GM11168 (cell line): ENCODE data around the gene SLCO4C1.
"Not testable (repeated sequence)": the region's sequence is repeated elsewhere in the genome, so short reads cannot be mapped to it uniquely, and the experiment has no call there.

Source experiments
- in situ Hi-C: fragments of 300-500 bp; cut with MboI; formaldehyde crosslinking; loops from one replicate; pipeline ENCODE4 v1.12.0; 2022; ENCODE audit warnings: low sequenced_read_pairs; ENCODE audit not compliant: unreplicated experiment

SLCO4C1 gene, protein sequence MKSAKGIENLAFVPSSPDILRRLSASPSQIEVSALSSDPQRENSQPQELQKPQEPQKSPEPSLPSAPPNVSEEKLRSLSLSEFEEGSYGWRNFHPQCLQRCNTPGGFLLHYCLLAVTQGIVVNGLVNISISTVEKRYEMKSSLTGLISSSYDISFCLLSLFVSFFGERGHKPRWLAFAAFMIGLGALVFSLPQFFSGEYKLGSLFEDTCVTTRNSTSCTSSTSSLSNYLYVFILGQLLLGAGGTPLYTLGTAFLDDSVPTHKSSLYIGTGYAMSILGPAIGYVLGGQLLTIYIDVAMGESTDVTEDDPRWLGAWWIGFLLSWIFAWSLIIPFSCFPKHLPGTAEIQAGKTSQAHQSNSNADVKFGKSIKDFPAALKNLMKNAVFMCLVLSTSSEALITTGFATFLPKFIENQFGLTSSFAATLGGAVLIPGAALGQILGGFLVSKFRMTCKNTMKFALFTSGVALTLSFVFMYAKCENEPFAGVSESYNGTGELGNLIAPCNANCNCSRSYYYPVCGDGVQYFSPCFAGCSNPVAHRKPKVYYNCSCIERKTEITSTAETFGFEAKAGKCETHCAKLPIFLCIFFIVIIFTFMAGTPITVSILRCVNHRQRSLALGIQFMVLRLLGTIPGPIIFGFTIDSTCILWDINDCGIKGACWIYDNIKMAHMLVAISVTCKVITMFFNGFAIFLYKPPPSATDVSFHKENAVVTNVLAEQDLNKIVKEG

DNA sequence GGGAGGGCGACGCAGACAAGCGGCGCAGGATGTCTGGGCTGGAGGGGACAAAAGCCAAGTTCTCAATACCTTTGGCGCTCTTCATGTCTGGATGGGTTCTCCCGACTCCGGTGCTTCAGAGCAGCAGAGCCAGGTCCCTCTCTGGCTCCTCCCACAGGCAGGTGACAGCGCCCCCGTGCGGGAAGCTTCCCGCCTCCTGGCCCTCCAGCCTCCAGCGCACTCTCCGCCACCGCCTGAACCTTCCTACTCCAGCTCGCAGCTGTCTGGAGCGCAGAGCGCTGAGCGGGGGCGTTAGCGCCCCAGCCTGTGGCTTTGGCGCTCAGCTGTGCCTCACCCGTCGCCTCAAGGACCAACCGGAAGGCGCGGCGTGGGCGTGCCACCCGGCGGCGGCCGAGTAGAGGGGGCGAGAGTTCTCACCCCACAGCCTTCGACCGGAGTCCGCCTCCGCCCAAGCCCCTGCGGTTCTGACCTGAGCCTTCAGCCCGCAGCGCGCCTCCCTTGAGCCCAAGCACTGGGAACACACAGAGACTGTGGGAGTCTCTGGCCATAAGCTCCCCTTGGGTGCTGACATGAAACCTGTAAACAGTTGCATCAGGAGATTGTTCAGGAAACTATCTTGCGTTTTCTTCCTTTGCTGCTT is at the start of gene SLCO4C1:
Gene SLCO4C1, minus strand, starts transcription at position 107 of the 640 bp plus-strand sequence. Its CDS starts 22 bp downstream, at position 85.
- in situ Hi-C loops = no loop called here

DNA sequence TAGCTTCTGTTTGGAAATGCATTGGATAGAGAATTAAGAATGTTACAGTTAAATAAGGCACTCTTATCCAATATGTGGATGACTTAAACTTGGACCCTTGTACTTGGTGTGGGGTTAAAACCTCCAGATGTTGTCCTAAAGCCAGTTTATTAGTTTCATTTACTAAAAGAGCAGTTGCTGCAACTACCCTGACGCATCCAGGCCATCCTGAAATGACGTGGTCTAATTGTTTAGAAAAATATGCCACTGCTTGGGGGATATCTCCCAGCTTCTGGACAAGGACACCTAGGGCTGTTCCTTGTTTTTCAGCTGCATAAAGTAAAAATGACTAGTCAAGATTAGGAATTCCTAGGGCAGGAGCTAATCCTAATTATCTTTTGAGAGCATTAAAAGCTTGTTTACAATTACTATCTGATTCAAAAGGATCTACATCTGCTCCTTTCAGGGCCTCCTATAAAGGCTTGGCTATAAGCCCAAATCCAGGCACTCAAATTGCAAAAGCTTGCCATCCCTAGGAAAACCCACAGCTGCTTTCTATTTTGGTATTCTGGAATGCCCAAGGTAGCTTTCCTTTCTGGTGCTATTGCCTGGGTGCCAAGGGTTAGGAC is 45.7 kb upstream of the SLCO4C1 start:
- in situ Hi-C loops = no loop called here

DNA sequence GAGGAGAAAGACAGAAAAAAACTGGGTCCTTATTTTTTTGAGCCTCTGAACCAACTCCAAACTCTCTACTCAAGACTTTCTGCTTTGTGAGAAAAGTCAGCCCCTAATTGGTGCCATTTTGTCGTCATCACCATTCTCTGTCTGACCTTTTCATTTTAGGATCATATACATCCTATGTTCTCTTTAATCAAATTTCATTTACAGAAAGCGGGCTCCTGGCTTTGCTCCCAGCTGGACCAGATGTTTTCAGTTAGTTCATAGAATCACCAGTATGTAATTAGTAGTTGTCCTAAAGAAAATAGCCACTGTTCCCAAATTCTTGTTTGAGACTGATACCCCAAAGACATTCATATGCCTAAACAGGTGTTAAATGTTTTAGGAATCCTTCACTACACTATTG is 28.6 kb upstream of the SLCO4C1 start:
- in situ Hi-C loops = no loop called here

DNA sequence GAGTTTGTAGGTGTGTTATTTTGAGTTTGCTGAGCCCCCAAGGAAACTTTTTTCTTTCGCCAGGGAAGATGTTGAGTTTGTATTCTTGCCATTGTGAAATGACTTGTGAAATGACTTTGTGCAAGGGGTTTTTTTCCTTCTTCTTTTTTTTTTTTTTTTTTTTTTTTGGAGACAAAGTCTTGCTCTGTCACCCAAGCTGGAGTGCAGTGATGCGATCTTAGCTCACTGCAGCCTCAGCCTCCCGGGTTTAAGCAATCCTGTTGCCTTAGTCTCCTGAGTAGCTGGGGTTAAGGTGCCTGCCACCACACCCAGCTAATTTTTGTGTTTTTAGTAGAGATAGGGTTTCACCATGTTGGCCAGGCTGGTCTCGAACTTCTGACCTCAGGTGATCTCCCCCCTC is 22.7 kb upstream of the SLCO4C1 start:
- in situ Hi-C loops = not testable (repeated sequence)

DNA sequence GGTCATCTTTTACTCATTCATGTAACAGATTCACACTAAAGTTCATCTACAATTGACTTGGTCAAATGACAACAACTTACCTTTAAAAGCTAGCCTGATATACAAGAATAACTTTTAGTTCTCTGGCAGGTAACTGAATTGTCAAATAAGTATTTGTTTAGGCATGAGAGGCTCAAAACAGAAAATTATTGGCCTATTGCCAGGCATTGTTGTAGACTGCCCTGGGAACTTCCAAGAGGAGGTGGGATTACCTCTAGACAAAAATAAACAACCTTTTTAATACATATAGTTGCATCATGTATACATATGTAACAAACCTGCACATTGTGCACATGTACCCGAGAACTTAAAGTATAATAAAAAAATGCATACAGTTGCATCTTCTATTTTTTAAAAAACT is 18.2 kb upstream of the SLCO4C1 start:
- in situ Hi-C loops = no loop called here

DNA sequence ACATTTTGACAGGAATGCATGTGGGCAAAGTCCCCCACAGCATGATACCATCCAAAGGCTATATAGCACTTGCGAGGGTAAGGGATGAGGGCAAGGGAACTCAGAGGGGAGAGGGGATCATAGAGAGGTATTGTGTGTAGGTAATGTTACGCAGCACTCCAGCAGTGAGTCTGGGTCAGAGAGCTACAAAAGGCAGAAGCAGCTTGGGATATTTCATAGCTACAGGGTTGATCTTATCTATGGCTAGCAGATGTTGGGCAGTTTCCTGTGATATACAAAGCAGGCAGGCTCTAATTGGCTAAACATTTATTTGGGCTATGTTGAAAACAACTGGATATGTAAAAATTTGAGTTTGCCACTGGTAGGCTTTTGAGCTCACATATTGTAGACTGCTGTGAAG is 17.8 kb upstream of the SLCO4C1 start:
- in situ Hi-C loops = no loop called here

DNA sequence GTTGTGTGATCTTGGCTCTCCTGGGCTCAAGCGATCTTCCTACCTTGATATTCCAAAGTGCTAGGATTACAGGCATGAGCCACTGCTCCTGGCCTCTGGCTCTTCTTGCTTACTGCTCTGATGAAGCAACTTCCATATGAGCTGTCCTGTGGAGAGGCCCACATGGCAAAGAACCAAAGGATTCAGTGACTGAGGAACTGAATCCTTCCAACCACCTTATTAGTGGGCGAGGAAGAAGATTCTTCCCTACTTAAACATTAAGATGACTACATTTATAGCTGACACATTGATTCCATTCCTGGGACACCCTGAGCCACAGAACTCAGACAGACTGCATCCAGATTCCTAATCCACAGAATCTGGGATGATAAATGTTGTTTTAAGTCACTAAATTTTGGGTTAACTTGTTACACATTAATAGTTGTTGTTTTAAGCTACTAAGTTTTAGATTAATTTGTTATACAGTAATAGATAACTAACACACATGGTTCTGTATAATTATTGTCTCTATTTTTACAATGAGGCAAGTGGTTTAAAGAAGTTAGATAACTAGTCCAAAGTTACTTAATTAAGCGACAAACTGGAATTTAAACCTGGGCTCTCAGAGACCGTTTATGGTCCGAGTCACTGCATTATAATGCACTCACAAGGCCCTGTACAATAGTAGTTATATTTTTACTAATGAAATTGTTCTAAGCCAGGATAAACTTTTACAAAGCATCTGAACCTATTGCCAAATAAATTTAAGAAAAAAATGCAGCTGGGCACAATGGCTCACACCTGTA is 16.7 kb upstream of the SLCO4C1 start:
- in situ Hi-C loops = no loop called here

DNA sequence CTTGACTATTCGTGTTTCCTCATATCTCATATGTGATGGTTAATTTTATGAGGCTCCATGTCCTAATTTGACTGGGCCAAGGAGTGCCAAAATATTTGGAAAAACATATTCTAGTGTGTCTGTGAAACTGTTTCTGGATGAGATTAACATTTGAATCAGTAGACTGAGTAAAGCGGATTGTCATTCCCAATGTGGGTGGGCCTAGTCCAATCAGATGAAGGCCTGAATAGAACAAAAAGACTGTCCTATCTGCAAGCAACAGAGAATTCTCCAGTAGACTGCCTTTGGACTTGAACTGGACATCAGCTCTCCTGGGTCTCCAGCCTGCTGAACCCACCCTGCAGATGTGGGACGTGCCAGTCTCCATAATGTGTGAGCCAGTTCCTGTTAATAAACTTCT is 13.5 kb upstream of the SLCO4C1 start:
- in situ Hi-C loops = no loop called here

DNA sequence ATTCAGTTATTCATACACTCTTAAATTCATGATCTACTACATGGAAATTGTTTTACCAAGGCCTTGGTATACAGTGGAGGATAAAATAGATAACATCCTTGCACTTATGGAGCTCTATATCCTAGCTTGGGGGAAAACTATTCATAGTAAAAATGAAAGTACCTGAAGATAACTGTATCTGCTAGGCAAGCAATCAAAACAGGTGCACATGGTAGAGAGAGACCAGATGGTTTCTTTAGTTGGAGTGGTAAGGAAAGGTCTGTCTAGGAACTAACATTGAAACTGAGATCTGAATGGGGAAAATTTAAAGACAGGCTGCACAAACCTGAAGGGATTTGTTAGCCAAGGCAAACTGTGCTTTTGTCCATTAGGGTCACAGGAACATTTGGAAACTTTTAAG is 11.1 kb upstream of the SLCO4C1 start:
- in situ Hi-C loops = no loop called here

DNA sequence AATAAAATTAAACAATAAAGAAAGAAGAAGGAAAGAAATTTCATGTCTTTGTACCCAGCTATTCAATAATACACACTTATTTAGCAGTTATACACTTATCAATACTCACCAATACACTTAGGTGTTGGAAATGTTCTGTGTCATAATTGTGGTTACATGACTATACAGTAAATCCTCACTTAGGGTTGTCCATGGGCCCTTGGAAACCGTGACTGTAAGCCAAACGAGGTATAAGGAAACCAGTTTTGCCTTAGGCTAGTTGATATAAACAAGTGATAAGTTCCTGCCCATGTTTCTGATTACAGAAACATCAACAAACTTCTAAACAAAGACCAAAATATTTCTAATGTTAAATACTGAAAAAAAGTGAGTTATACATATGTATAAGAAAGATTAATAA is 10.0 kb upstream of the SLCO4C1 start:
- in situ Hi-C loops = no loop called here

DNA sequence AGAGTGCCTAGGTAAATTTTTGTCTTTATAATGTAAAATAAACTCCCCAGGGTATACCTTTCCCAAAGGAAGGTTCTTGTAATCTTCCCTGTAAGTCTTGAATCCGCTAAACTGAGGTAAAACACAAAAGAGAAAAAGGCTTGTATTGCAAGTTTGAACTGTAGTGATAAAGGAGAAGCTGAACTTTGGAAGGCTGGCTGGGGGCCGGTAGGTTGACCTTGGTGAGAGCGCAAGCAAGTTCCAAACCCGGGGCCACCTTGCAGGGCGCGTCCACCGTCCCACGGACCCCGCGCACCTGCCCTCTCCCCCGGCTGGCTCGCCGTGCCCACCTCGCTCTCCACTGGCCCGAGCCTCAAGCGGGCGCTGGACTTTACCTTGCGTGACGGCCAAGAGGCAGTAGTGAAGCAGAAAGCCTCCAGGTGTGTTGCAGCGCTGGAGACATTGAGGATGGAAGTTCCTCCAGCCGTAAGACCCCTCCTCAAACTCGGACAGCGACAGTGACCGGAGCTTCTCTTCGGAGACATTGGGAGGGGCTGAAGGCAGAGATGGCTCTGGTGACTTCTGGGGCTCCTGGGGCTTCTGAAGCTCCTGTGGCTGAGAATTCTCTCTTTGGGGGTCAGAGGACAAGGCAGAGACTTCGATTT is 428 bp downstream of the SLCO4C1 start:
- in situ Hi-C loops = no loop called here

DNA sequence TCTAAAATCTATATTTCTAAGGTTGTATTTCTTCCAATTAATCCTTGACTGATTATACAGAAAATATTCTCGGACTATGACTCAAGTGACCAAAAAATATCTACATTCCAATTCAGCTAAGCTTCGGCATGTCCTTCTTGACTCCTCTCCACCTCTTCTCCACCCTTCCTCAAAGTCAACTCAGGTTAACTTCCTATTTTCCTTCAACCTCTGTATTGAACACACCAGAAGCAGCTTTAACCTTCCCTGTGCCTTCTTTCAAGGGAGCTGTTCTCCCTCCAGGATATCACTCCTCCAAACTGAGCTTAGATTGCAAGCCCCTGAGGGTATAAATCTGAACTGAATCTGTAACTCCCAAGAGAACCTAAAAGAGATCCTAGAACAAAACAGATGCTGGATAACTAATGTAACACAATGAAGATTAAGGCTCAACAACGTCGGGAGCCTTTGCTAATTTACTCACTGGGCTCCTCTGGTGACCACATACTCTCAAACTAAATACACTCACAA is 1.1 kb downstream of the SLCO4C1 start:
- in situ Hi-C loops = no loop called here

DNA sequence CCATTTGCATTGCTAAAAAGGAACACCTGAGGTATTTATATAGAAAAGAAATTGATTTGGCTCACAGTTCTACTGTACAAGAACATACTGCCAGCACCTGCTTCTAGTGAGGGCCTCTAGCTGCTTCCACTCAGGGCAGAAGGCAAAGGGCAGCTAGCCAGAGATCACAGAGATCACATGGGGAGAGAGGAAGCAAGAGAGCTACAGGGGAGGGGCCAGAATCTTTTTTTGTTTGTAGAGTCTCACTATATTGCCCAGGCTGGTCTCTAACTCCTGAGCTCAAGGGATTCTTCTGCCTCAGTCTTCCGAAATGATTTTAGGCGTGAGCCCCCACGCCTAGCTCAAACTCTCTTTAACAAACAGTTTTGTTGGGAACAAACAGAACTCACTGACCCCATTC is 6.1 kb downstream of the SLCO4C1 start:
- in situ Hi-C loops = no loop called here

DNA sequence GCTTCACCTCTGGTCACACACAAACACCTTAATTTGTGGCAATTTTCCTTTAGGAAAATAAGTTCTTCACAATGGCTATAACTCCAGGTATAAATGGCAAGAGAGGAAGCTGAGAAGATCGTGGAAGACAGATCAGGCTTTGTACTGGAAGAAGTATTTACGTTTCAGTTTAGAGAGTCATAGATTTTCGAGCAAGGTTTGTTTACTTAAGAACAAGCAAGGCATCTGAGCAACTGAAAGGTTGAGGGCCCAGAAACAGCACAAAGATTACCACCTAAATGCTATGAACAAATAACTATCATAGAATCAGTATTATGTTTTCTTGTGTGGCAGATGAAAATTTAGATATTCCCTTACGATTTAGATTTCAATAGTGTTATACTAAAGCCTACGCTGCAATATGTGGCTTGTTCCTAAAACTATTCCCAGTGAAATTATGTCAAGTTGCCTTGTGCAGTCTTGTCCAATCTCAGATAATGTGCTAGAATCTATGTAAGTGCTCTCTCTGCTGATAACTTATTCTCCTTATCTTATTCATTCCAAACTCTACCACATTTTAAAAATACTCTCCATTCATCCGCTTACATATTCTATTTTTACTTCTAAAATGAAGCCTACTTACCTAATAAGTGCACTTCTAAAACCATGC is 6.7 kb downstream of the SLCO4C1 start:
- in situ Hi-C loops = no loop called here

DNA sequence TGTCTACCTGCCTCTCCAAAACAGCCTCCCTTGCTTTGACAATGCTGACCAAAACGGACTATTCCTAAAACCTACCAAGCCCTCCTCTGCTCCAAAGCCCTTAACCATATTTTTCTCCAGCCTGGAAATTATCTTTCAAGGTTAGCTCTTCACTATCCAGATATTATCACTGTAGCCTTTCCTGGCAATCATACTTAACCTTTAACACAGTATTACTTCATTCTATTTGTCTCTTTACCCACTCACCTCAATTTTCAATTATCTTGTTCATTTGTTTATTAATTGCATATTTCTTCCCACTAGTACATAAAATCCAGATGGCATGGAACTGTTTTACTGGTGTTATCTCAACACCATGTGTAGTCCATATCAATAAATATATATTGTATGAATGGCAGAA is 7.5 kb downstream of the SLCO4C1 start:
- in situ Hi-C loops = no loop called here

DNA sequence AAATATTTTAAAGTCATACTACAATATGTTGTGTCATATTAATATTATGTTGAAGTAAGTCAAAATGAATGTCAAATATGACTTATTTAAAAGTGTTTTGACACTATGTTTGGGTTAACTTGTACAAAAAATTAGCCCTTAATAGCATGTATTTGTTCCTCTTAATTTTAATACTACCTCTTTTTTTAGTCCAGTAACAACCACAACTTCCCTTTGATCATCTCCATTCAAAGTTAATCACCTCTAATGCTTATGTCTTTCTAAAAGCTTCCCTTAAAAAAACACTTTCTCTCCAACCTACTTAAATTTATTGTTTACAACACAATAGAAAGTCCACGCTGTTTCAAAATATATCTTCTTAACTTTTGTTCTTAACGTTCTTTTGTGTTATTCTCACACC is 9.6 kb downstream of the SLCO4C1 start:
- in situ Hi-C loops = no loop called here

DNA sequence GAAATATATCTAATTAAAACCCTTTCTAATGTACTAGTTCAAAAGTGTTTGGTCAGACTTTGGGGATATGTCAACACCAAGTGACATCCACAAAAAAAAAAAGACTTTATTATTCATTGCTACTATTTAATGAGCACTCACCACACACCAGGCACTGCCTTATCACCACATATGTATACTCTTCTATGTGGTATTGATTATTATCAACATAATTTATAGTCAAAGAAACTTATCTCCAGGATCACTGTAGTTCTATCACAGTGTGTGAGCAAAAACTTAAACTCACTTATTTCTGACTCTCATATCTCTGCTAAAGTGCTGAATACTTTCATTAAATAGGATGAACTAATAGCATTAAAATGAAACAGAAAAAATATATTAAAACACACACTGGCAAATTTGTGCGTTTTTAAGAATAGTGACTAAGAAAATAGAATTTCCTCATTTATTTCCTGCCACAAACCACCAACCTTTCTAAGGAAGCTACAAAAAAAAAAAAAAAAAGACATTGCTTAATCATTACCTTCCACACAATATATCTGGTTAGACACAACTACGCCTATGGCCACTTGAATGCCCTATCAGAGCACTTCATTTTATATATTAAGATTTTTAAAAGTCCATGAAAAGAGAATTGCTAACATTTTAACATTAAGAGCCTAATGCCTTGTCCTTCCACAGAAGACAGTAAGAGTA is 12.8 kb downstream of the SLCO4C1 start:
- in situ Hi-C loops = no loop called here

DNA sequence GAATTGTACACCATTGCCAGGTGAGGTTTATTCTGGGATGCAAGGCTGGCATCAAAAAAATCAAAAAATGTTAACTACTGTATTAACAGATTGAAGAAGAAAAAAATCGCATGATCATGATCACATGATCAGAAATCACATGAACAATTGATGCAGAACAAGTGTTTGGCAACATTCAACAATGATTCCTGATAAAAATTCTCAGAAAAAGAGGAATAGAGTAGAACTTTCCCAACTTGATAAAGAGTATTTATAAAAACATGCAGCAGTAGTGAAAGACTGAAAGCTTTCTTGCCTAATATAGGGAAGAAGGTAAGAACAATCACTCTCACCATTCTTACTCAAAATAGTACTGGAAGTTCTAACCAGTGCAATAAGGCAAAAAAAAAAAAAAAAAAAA is 16.4 kb downstream of the SLCO4C1 start:
- in situ Hi-C loops = no loop called here
